ENCODE data around the gene CR1L. TPM values are rescaled to one million over a fixed set of nuclear protein-coding genes. Genes with fewer than 3 reads are reported as not detected.

CR1L gene
- total and polyA plus RNA-seq, 9 of the 15 experiments (the other 6 are each of a cell fraction or from before 2014, with no cell fraction given), result 10.1 to 74.8 (median 34.3) TPM

DNA sequence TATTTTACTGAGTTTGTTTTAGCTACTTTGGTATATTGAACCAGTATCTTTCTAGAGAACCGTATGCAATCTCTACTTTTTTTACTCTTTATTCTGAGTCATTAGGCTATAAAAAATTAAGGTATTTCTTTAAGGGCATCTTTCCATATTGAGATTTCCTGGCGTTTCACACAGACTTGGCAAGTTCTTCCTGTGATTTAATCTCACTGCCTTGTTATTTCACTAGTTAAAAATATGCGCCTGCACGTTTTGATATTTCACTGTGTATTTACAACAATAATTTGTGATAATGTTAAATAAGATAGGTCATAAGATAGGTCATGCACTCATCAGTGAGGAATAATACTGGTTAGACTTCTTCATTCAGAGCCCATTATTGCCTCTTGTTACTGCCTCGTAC, 16.2 kb upstream of the CR1L start:
- FAIRE-seq, result no peak
- intact Hi-C loops (cut with micrococcal nuclease) (no loop called here), in situ Hi-C loops (cut with MboI) (no loop called here)
- Histone ChIP-seq H3K4me2 (ENCODE audit: insufficient read depth, low read length) (no peak overlapping the region), H3K79me2 (ENCODE audit: control insufficient read depth, insufficient read depth, low read length) (no peaks in the 10 kb centered on the region), H3K9me3 (replicated peaks; ENCODE audit: control insufficient read depth, insufficient read depth, low read depth, low read length) (peaks cover 14% of the 10 kb centered on the region), H3K27me3 (ENCODE audit: control insufficient read depth in 2 of 2, insufficient read depth in 2 of 2, low read length in 2 of 2) (no peaks in the 10 kb centered on the region), H3K27ac (ENCODE audit: extremely low read depth, low read depth, low read length) (no peak overlapping the region; the same call in 2 of the 3 replicates), H3K4me3 (no peak overlapping the region), H3K9me1 (ENCODE audit: control insufficient read depth, insufficient read depth, low read length) (no peaks in the 10 kb centered on the region), H3K4me1 (replicated peaks in 1 of 2; ENCODE audit: control insufficient read depth in 2 of 2, insufficient read depth in 2 of 2, low read length in 2 of 2) (peaks cover 11 to 56% of the 10 kb centered on the region in 2 experiments), H3K36me3 (ENCODE audit: control insufficient read depth, insufficient read depth, low read length) (peaks cover 10% of the 10 kb centered on the region; the same call in 2 of the 3 replicates), H2AFZ (ENCODE audit: low read depth, low read length) (peak overlapping the region; percentile 75), H3K9ac (ENCODE audit: insufficient read depth in 1 of 2, low read depth in 2 of 2, low read length in 2 of 2) (no peak overlapping the region), H4K20me1 (replicated peaks; ENCODE audit: control insufficient read depth, insufficient read depth, low read length) (no peaks in the 10 kb centered on the region)
- TF ChIP-seq ZBTB11 (CRISPR knock-in tag; IDR thresholded peaks at IDR 0.05) (no peak), SIN3B (IDR thresholded peaks at IDR 0.05; ENCODE audit: low read depth) (no peak), FUS (optimal IDR thresholded peaks at IDR 0.05; ENCODE audit: low read depth, low read length) (no peak), HCFC1 (IDR thresholded peaks at IDR 0.05; ENCODE audit: low read depth, low read length) (no peak), ZNF766 (CRISPR knock-in tag; conservative IDR thresholded peaks at IDR 0.05) (0 out of 2 replicates have a peak, but pooled peaks have one; percentile 7), ZNF583 (CRISPR knock-in tag; IDR thresholded peaks at IDR 0.05) (no peak), IRF2 (CRISPR knock-in tag; IDR thresholded peaks at IDR 0.05) (no peak), ZNF280A (IDR thresholded peaks at IDR 0.05; ENCODE audit: low read depth, partially characterized antibody) (no peak), EGR1 (conservative IDR thresholded peaks at IDR 0.05) (no peak), NCOA1 (IDR thresholded peaks at IDR 0.05; ENCODE audit: low read depth) (no peak), ZSCAN29 (IDR thresholded peaks at IDR 0.05) (no peak), ZNF274 (IDR thresholded peaks at IDR 0.05; ENCODE audit: borderline replicate concordance, low read depth, low read length) (0 out of 2 replicates have a peak, but pooled peaks have one; percentile 5), ZNF23 (CRISPR knock-in tag; IDR thresholded peaks at IDR 0.05) (no peak), ARNT (IDR thresholded peaks at IDR 0.05) (no peak), ZNF133 (CRISPR knock-in tag; IDR thresholded peaks at IDR 0.05) (no peak)
- 60% methylated on average over 5 of the region's 5 CpGs for WGBS (ENCODE audit: insufficient coverage, low coverage, missing lambda C conversion rate)
- CTCF ChIA-PET (ENCODE audit: low intra/inter-chr PET ratio), result no interaction called here
- no peak for ATAC-seq
- no peak for DNase-seq (ENCODE audit: extremely low read depth in 1 of 4, low spot score in 3 of 4)
- no TSS peak for BruUV-seq (replicated peaks)
- POLR2A ChIA-PET, result interaction anchor here (0.6 to 0.7 kb wide), 2 partner anchors 20 to 247 kb away, joined by 3 read pairs; no protein-coding TSS in a partner anchor

Measured in K562 (cell line).